H9 (cell line): ENCODE results near the gene PTCH1. TPM values are rescaled to one million over a fixed set of nuclear protein-coding genes. Genes with fewer than 3 reads are reported as not detected.

ENCODE experiments used
- DNase-seq: peaks from one replicate; pipeline ENCODE4 v3.0.0-alpha.2; 2017
- H2AFZ ChIP-seq: one replicate; pipeline ENCODE4 v1.6.1; 2013; ENCODE audit warnings: mild to moderate bottlenecking, low read length, control low read depth, moderate library complexity
- H2AK5ac ChIP-seq: 2 replicates; pipeline ENCODE4 v1.6.1; 2013; ENCODE audit warnings: low read length, control low read depth, mixed read lengths; ENCODE audit not compliant: insufficient read length
- H2BK120ac ChIP-seq: one replicate; pipeline ENCODE4 v1.6.1; 2013; ENCODE audit warnings: low read depth, mild to moderate bottlenecking, low read length, control low read depth, inconsistent platforms; ENCODE audit not compliant: poor library complexity, severe bottlenecking
- H2BK12ac ChIP-seq: 2 replicates; pipeline ENCODE4 v1.6.1; 2013; ENCODE audit warnings: low read length, control low read depth, mixed read lengths, low read depth; ENCODE audit not compliant: insufficient read length
- H2BK15ac ChIP-seq: 2 replicates; pipeline ENCODE4 v1.6.1; 2013; ENCODE audit warnings: low read depth, low read length, control low read depth
- H2BK20ac ChIP-seq: one replicate; pipeline ENCODE4 v1.6.1; 2013; ENCODE audit warnings: low read depth, mild to moderate bottlenecking, low read length, control low read depth, inconsistent platforms; ENCODE audit not compliant: poor library complexity, severe bottlenecking
- H2BK5ac ChIP-seq: 2 replicates; pipeline ENCODE4 v1.6.1; 2013; ENCODE audit warnings: low read length, control low read depth, mixed read lengths; ENCODE audit not compliant: insufficient read length
- H3K14ac ChIP-seq: 2 replicates; pipeline ENCODE4 v1.6.1; 2013; ENCODE audit warnings: low read length, control low read depth; ENCODE audit not compliant: insufficient read depth
- H3K18ac ChIP-seq: 2 replicates; pipeline ENCODE4 v1.6.1; 2013; ENCODE audit warnings: low read depth, mild to moderate bottlenecking, mixed read lengths, low read length, control low read depth; ENCODE audit not compliant: insufficient read length
- H3K23ac ChIP-seq: 2 replicates; pipeline ENCODE4 v1.6.1; 2013; ENCODE audit warnings: low read length, control low read depth, mixed read lengths, low read depth; ENCODE audit not compliant: insufficient read length
- H3K23me2 ChIP-seq: 2 replicates; pipeline ENCODE4 v1.6.1; 2013; ENCODE audit warnings: low read depth, mild to moderate bottlenecking, mixed read lengths, low read length, control low read depth; ENCODE audit not compliant: insufficient read length, poor library complexity, severe bottlenecking
- H3K27ac ChIP-seq: 2 replicates; pipeline ENCODE4 v1.5.1; 2013; ENCODE audit warnings: low read length, control low read depth, mixed read lengths, low read depth; ENCODE audit not compliant: insufficient read length
- H3K27me3 ChIP-seq: 2 replicates; pipeline ENCODE4 v1.6.1; 2013; ENCODE audit warnings: low read length, control low read depth, inconsistent platforms; ENCODE audit not compliant: insufficient read depth
- H3K4ac ChIP-seq: 2 replicates; pipeline ENCODE4 v1.6.1; 2013; ENCODE audit warnings: low read depth, mild to moderate bottlenecking, control low read depth, inconsistent platforms, low read length, moderate library complexity
- H3K4me1 ChIP-seq: 2 replicates; pipeline ENCODE4 v1.6.1; 2013; ENCODE audit warnings: low read length, control low read depth, inconsistent platforms; ENCODE audit not compliant: insufficient read depth
- H3K4me2 ChIP-seq: 2 replicates; pipeline ENCODE4 v1.6.1; 2013; ENCODE audit warnings: low read length, control low read depth, mixed read lengths; ENCODE audit not compliant: insufficient read length, insufficient read depth
- H3K56ac ChIP-seq: 2 replicates; pipeline ENCODE4 v1.6.1; 2013; ENCODE audit warnings: low read depth, mild to moderate bottlenecking, mixed read lengths, low read length, control low read depth; ENCODE audit not compliant: insufficient read length
- H3K79me1 ChIP-seq: 2 replicates; pipeline ENCODE4 v1.6.1; 2013; ENCODE audit warnings: low read depth, mild to moderate bottlenecking, moderate library complexity, low read length, control low read depth, inconsistent platforms; ENCODE audit not compliant: insufficient read depth, poor library complexity, severe bottlenecking
- H3K79me2 ChIP-seq: 2 replicates; pipeline ENCODE4 v1.6.1; 2013; ENCODE audit warnings: low read length, control low read depth, inconsistent platforms; ENCODE audit not compliant: insufficient read depth
- H3K9ac ChIP-seq: 2 replicates; pipeline ENCODE4 v1.6.1; 2013; ENCODE audit warnings: low read length, control low read depth, mixed read lengths; ENCODE audit not compliant: insufficient read length; ENCODE audit errors: extremely low read depth
- H3K9me3 ChIP-seq: one replicate; pipeline ENCODE4 v1.6.1; 2013; ENCODE audit warnings: low read depth, low read length, inconsistent platforms; ENCODE audit not compliant: control insufficient read depth
- H3T11ph ChIP-seq: one replicate; pipeline ENCODE4 v1.6.1; 2013; ENCODE audit warnings: mild to moderate bottlenecking, low read length, control low read depth, inconsistent platforms
- H4K20me1 ChIP-seq: one replicate; pipeline ENCODE4 v1.6.1; 2013; ENCODE audit not compliant: control insufficient read depth, insufficient read length, insufficient read depth
- H4K5ac ChIP-seq: 2 replicates; pipeline ENCODE4 v1.6.1; 2013; ENCODE audit warnings: low read depth, mild to moderate bottlenecking, mixed read lengths, low read length, control low read depth; ENCODE audit not compliant: insufficient read length
- H4K8ac ChIP-seq: replicated peaks from 2 replicates; pipeline ENCODE4 v1.6.1; 2013; ENCODE audit warnings: low read length, control low read depth, mixed read lengths, low read depth; ENCODE audit not compliant: insufficient read length
- H4K91ac ChIP-seq: 2 replicates; pipeline ENCODE4 v1.6.1; 2013; ENCODE audit warnings: low read depth, mild to moderate bottlenecking, moderate library complexity, mixed read lengths, low read length, control low read depth; ENCODE audit not compliant: insufficient read length
- H3K27ac Mint-ChIP-seq, 3 experiments: 2 replicates in 2 of 3; 3 replicates in 1 of 3; pipeline ENCODE4 v1.8.0; 2020 to 2021; ENCODE audit warnings: mixed read lengths in 3 of 3, mild to moderate bottlenecking in 1 of 3, moderate library complexity in 1 of 3
- H3K27me3 Mint-ChIP-seq: 2 replicates; pipeline ENCODE4 v1.8.0; 2021; ENCODE audit warnings: low read depth, mild to moderate bottlenecking, moderate library complexity, mixed read lengths
- H3K36me3 Mint-ChIP-seq, 3 experiments: 2 replicates in 2 of 3; 3 replicates in 1 of 3; pipeline ENCODE4 v1.8.0; 2020 to 2021; ENCODE audit warnings: low read depth in 3 of 3, mixed read lengths in 3 of 3; ENCODE audit not compliant: insufficient read depth in 1 of 3
- H3K4me1 Mint-ChIP-seq, 2 experiments: 2 replicates each; pipeline ENCODE4 v1.8.0; 2020; ENCODE audit warnings: mixed read lengths in 2 of 2
- H3K4me3 Mint-ChIP-seq, 2 experiments: 2 replicates in 1 of 2; 3 replicates in 1 of 2; pipeline ENCODE4 v1.8.0; 2020 to 2021; ENCODE audit warnings: mild to moderate bottlenecking in 2 of 2, mixed read lengths in 2 of 2, moderate library complexity in 1 of 2
- H3K9me3 Mint-ChIP-seq, 2 experiments: 2 replicates in 1 of 2; 3 replicates in 1 of 2; pipeline ENCODE4 v1.8.0; 2020; ENCODE audit warnings: mild to moderate bottlenecking in 2 of 2, mixed read lengths in 2 of 2, moderate library complexity in 1 of 2
- WGBS: extraction: QIAGEN DNeasy Blood & Tissue Kit; methylation state at CpG from one replicate; pipeline ENCODE4 v1.1.7; 2013; ENCODE audit warnings: missing lambda C conversion rate, low lambda C conversion rate, mixed read lengths; ENCODE audit not compliant: insufficient read length; ENCODE audit errors: extremely low coverage; 5-methylcytosine and 5-hydroxymethylcytosine counted together
- total RNA-seq: library from RNA; stranded (reverse); gene quantifications from 2 replicates; pipeline ENCODE4 v1.2.1, GENCODE V29; 2021
- TF ChIP-seq, protein P1 (sequence below): fragments of 200-600 bp; sonication (generic); conservative IDR thresholded peaks from 3 replicates; pipeline ENCODE4 v1.8.0; 2021; ENCODE audit warnings: antibody characterized with exemption, mild to moderate bottlenecking

The PTCH1 gene
- total RNA-seq, 1 experiment from 2014 or later: 9.1 TPM

DNA sequence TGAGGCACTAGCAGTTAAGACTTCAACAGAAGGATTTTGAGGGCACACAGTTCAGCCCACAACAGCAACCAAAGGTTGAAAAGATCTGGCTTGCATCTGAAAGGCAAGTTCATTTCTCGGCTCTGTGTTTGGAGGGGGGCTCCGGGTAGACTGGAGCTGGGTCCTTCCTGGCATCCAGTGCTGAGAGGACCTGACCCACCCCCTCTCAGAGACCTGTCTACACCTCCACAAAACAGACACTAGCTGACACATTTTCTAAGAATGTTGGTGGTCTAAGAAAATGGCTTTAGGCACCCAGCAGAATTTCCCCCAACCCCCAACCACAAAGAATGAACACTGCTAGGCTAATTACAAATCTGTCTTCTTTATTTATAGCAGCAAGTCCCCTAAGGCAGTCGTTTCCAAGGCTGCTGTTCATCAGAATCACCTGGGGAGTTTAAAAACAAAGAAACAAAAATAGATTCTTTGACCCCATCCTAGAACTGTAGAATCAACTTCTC is 6.2 kb upstream of the PTCH1 start:
- Mint-ChIP-seq H3K9me3 (peaks cover 0 to 8% of the 10 kb centered on the region in 2 experiments; a peak in 1 of 5 replicates), H3K27ac (no peak overlapping the region), H3K4me1 (peaks cover 0 to 3% of the 10 kb centered on the region in 2 experiments; a peak in 1 of 4 replicates), H3K4me3 (no peak overlapping the region), H3K27me3 (peaks cover 82% of the 10 kb centered on the region), H3K36me3 (peaks cover 0 to 3% (median 0%) of the 10 kb centered on the region in 3 experiments; a peak in 1 of 7 replicates)
- no peak overlapping the region for H3K14ac ChIP-seq
- no peak overlapping the region for H2BK15ac ChIP-seq
- no peaks in the 10 kb centered on the region for H4K20me1 ChIP-seq
- H3K18ac ChIP-seq: no peak overlapping the region
- no peak overlapping the region for H2BK5ac ChIP-seq
- H3K79me1 ChIP-seq: no peaks in the 10 kb centered on the region
- H2BK120ac ChIP-seq: no peak overlapping the region
- H3K4me1 ChIP-seq: no peaks in the 10 kb centered on the region
- no peaks in the 10 kb centered on the region for H3K23me2 ChIP-seq
- H4K91ac ChIP-seq: no peak overlapping the region
- H2AFZ ChIP-seq: no peak overlapping the region
- no peak overlapping the region for H3K23ac ChIP-seq
- H2BK12ac ChIP-seq: no peak overlapping the region
- no peak overlapping the region for H4K8ac ChIP-seq
- H3K27ac ChIP-seq: no peak overlapping the region
- no peak overlapping the region for H3K4ac ChIP-seq
- DNase-seq: no peak
- H2BK20ac ChIP-seq: no peak overlapping the region
- no CpG with 5 or more reads among the region's 3 CpGs for WGBS
- H3K4me2 ChIP-seq: no peak overlapping the region
- TF ChIP-seq, protein P1, sequence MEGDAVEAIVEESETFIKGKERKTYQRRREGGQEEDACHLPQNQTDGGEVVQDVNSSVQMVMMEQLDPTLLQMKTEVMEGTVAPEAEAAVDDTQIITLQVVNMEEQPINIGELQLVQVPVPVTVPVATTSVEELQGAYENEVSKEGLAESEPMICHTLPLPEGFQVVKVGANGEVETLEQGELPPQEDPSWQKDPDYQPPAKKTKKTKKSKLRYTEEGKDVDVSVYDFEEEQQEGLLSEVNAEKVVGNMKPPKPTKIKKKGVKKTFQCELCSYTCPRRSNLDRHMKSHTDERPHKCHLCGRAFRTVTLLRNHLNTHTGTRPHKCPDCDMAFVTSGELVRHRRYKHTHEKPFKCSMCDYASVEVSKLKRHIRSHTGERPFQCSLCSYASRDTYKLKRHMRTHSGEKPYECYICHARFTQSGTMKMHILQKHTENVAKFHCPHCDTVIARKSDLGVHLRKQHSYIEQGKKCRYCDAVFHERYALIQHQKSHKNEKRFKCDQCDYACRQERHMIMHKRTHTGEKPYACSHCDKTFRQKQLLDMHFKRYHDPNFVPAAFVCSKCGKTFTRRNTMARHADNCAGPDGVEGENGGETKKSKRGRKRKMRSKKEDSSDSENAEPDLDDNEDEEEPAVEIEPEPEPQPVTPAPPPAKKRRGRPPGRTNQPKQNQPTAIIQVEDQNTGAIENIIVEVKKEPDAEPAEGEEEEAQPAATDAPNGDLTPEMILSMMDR: no peak
- no peaks in the 10 kb centered on the region for H3K79me2 ChIP-seq
- peaks cover 12% of the 10 kb centered on the region; the same call in 1 of the 2 replicates for H3K27me3 ChIP-seq
- H4K5ac ChIP-seq: no peak overlapping the region
- H3K56ac ChIP-seq: no peak overlapping the region
- no peak overlapping the region for H3T11ph ChIP-seq
- no peaks in the 10 kb centered on the region for H3K9me3 ChIP-seq
- H2AK5ac ChIP-seq: no peak overlapping the region
- H3K9ac ChIP-seq: no peak overlapping the region
